HG03342 (cell line): Measurements from ENCODE around the gene SND1.

Experiments
- ATAC-seq: cut with Tn5 transposase; IDR thresholded peaks from one replicate; pipeline ENCODE4 v1.9.1; 2021; ENCODE audit warnings: mild to moderate bottlenecking, moderate library complexity; ENCODE audit not compliant: unreplicated experiment

SND1 gene

GRCh38 chr7:127858091-127858914 is 206.3 kb downstream of the SND1 start:
- ATAC-seq = no peak

- peak; percentile 47 for ATAC-seq
Measured at GRCh38 chr7:127858915-127859189, 206.9 kb downstream of the SND1 start.

DNA sequence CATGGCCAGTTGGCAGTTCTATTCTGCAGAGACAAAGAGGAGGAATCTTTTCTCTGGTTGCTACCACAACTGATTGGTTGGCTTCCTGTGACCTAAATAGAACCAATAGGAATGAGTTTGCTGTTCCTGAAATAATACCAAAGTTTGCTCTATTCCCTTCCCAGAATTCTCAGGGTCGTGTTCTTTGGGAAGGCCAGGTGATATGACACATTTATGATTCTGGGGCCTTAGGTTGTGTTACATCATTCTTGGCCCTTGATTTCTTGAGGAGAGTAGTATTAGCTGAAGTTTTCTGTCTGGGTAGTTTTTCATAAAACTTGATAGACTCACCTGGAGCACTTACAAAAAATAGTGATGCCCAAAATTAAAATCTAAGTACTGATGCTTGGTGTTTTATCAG is 207.3 kb downstream of the SND1 start:
- no peak for ATAC-seq

GRCh38 chr7:127862525-127862924 is 210.5 kb downstream of the SND1 start:
- ATAC-seq = no peak

GRCh38 chr7:127863082-127863481 is 211.1 kb downstream of the SND1 start:
- ATAC-seq = no peak

- ATAC-seq = no peak
Measured at GRCh38 chr7:127865466-127865865, 213.5 kb downstream of the SND1 start.

GRCh38 chr7:127870231-127870907 is 218.4 kb downstream of the SND1 start:
- peak; percentile 46 for ATAC-seq

DNA sequence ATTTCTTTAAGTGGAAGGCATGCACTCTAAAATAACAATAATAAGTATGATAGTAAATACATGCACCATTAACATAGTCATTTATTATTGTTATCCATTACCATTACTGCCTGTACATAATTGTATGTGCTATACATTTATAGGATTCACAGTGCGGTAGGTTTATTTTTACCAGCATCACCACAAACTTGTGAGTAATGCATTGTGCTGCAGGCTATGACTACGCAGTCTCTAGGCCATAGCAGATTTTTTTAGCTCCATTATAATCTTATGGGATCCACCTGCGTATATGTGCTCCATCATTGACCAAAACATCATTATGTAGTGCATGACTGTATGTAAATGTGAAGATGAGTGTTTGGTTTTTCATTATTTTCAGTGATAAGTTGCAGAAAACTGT is 219.2 kb downstream of the SND1 start:
- ATAC-seq = no peak

DNA sequence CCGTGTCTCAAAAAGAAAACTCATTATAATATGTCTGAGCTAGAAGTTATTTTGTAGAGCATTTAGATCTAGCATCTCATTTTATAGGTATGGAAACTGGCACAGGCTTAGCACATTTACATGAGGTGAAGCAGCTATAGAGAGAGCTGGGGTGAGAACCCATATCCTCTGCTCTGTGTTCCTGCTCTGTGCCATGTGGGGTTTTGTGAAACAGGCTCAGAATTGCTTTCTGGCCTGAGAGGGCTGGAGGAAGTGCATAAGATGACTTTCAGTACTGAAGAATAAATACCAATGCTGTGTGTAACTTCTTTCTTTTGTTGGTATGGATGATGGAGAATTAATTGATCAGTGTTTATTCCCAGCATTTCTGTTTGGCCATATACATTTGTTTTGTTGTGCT is 220.1 kb downstream of the SND1 start:
- no peak for ATAC-seq

GRCh38 chr7:127873151-127873550 is 221.2 kb downstream of the SND1 start:
- no peak for ATAC-seq

DNA sequence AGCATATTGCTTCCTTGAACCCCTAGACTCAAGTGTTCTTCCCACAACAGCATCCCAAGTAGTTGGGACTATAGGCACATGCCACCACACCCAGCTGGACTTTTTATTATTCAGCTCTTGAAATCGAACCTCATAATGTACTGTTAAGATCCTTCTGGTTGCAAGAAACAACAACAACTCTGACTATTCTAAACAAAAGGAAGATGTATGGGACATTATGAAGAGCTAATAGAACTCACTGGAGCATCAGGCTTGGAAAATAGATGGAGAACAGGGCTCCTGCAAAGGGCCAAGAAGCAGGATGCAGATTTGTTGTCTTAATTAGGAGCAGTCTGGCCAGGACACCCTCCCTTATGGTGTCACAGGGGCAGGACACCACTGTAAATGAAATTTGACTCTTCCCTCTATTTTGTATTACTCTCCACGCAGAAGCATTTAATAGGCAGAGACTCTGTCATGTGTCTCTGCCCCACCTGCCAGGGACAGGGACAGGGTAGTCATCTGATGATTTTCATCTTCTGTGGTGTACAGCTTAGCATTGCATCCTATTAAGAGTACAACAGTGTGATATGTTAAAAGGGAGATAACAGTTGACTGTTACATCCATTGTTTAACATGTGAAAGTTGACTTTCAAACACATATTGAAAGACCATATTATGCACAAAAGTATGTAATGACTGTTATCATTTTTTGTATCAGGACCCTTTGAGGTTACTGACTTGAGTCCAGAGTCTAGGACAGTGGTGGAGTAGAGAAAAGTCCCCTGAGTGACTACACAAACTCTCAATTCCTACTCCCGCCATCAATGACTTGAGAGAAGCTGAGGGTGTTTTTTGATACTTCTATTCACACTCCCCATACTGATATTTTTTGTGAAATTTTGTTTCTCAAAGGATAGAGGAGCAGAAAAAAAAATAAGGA is 222.0 kb downstream of the SND1 start:
- ATAC-seq = peak; percentile 43

DNA sequence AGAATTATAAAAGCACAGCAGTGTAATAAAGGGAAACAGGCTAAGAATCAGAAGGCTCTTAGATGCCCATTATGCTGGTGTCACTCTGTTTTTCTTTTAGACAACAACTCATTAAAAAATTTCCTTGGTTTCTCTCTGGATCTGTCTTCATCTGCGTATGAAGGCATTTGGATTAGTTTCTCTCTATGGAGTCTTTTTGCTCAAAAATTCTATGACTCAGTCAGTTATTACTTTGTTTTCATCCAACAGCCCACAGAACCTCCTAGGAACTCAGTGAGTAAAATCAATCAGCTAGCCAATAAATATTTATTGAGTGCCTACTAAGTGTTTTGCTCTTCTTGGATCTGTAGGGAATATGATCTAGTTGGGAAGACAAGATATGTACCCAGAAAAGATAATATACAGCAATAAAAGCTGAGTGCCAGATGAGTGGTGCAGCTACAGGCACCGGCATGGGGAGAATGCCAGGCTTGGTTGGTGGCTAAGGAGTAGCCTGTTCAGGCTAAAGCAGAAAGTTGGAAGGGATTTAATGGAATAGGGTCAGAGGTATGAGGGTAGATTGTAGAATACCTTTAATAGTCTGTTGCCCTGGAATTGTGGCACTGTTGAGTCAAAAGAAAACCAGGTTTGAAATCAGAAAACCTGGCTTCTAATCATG is 223.1 kb downstream of the SND1 start:
- ATAC-seq = no peak

- ATAC-seq = no peak
Measured at GRCh38 chr7:127876393-127876792, 224.4 kb downstream of the SND1 start.

- ATAC-seq = no peak
Measured at GRCh38 chr7:127877951-127878350, 226.0 kb downstream of the SND1 start.

DNA sequence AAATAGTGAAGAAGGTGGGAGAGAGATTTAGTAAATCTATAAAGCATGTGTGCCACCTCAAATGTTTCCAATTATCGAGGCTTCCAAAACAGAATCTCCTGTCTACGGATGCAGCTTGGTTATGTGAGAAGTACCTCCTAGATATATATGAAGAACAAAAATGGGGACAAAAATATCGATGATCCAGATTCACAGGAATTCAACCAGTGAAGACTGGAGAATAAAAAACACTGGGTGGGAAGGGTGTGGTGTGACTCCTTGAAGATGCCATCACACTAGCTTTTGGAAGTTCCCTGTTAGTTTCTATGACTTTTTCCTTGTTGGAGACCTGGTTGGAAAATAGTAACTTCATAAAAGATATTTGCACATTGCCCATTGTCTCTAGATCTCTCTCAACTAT is 226.8 kb downstream of the SND1 start:
- no peak for ATAC-seq

DNA sequence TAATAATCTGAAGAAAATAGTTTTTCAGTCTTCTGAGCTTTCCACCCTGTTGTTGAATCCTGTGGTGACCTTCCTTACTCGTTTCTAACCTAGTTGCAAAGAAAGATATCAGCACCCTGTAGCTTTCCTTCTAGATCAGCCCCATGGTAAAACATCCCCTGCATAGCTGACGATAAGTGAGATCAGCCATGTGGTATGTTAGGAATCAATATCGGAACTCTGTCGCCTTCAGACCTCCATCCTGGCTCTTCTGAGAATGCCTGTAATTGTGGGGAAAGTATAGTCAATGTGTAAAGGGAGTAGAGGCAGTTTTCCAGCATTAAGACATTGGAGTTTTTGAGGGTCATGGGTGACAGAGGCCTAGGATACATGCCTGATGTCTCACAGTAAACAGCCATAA is 227.4 kb downstream of the SND1 start:
- ATAC-seq = no peak

DNA sequence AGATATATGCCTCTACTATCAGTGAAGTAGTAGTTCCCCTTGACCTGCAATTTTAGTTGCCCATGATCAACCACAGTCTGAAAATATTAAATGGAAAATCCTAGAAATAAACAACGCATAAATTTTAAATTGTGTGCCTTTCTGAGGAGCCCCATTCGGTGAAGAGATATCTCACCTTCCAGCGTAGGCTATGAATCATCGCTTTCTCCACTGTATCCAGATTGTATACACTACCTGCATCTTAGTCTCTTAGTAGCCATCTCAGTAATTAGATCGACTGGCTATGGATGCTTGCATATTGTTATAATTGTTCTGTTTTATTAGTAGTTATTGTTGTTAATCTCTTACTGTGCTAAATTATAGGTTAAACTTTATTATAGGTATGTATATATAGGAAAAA is 227.9 kb downstream of the SND1 start:
- no peak for ATAC-seq

GRCh38 chr7:127880454-127880853 is 228.5 kb downstream of the SND1 start:
- ATAC-seq = no peak

DNA sequence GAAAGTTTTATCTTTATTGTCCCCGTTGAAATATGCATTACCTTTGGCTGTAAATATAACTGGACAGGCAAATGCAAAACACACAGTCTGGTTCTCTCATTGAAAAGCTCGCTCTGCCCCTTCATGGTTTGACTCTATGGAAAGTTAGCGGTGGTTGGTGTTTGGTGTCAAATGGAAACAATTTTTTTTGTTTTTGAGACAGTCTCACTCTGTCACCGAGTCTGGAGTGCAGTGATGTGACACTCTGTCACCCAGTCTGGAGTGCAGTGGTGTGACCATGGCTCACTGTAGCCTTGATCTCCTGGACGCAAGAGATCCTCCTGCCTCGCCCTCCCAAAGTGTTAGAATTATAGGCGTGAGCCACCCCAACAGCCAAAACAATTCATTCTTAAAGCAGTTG is 229.6 kb downstream of the SND1 start:
- ATAC-seq = no peak

GRCh38 chr7:127882313-127882920 is 230.4 kb downstream of the SND1 start:
- no peak for ATAC-seq

- no peak for ATAC-seq
Measured at GRCh38 chr7:127884066-127884559, 232.1 kb downstream of the SND1 start.
